GM23338 (cell line): ENCODE results near the gene SNX32. TPM values are rescaled to one million over a fixed set of nuclear protein-coding genes. Genes with fewer than 3 reads are reported as not detected.

Source experiments
- ATAC-seq: fragments of 200-7000 bp; cut with Tn5 transposase; 3 replicates; pipeline ENCODE4 v1.9.1; 2020
- DNase-seq: peaks from one replicate; pipeline ENCODE4 v3.0.0-alpha.2; 2015; ENCODE audit warnings: low spot score
- H2AFZ ChIP-seq: fragments of 200-600 bp; sonication (generic); 2 replicates; pipeline ENCODE4 v1.8.0; 2016; ENCODE audit warnings: antibody characterized with exemption, mild to moderate bottlenecking, moderate library complexity
- H3F3A ChIP-seq: fragments of 200-600 bp; sonication (generic); replicated peaks from 2 replicates; pipeline ENCODE4 v1.8.0; 2017; ENCODE audit warnings: antibody characterized with exemption, mixed run types, low read depth
- H3K27ac ChIP-seq: fragments of 200-600 bp; sonication (generic); 2 replicates; pipeline ENCODE4 v1.6.1; 2016; ENCODE audit warnings: low read depth
- H3K27me3 ChIP-seq: fragments of 200-600 bp; sonication (generic); 2 replicates; pipeline ENCODE4 v1.8.0; 2016; ENCODE audit warnings: mild to moderate bottlenecking, mixed run types, moderate library complexity; ENCODE audit not compliant: insufficient read depth
- H3K36me3 ChIP-seq: fragments of 200-600 bp; sonication (generic); 2 replicates; pipeline ENCODE4 v1.8.0; 2016; ENCODE audit warnings: mild to moderate bottlenecking; ENCODE audit not compliant: insufficient read depth
- H3K4me1 ChIP-seq: fragments of 200-600 bp; sonication (generic); 2 replicates; pipeline ENCODE4 v1.8.0; 2016; ENCODE audit warnings: mild to moderate bottlenecking, moderate library complexity; ENCODE audit not compliant: insufficient read depth
- H3K4me2 ChIP-seq: fragments of 200-600 bp; sonication (generic); 2 replicates; pipeline ENCODE4 v1.7.1; 2017; ENCODE audit warnings: mixed run types
- H3K4me3 ChIP-seq: fragments of 200-600 bp; sonication (generic); 2 replicates; pipeline ENCODE4 v1.6.1; 2016; ENCODE audit warnings: mixed run types
- H3K79me2 ChIP-seq: fragments of 200-600 bp; sonication (generic); replicated peaks from 2 replicates; pipeline ENCODE4 v1.8.0; 2017; ENCODE audit warnings: mild to moderate bottlenecking; ENCODE audit not compliant: insufficient read depth
- H3K9me2 ChIP-seq: fragments of 200-600 bp; sonication (generic); 2 replicates; pipeline ENCODE4 v1.8.0; 2017; ENCODE audit not compliant: insufficient read depth
- H4K20me1 ChIP-seq: fragments of 200-600 bp; sonication (generic); replicated peaks from 2 replicates; pipeline ENCODE4 v1.8.0; 2017; ENCODE audit warnings: mild to moderate bottlenecking; ENCODE audit not compliant: insufficient read depth
- H3K27ac Mint-ChIP-seq: 2 replicates; pipeline ENCODE4 v1.8.0; 2020; ENCODE audit warnings: inconsistent platforms, mild to moderate bottlenecking, moderate library complexity, mixed read lengths
- H3K27me3 Mint-ChIP-seq: 3 replicates; pipeline ENCODE4 v1.8.0; 2022; ENCODE audit warnings: low read depth, mild to moderate bottlenecking, moderate library complexity, mixed read lengths, inconsistent platforms; ENCODE audit not compliant: insufficient read depth, poor library complexity
- H3K36me3 Mint-ChIP-seq: 3 replicates; pipeline ENCODE4 v1.8.0; 2021; ENCODE audit warnings: low read depth, mild to moderate bottlenecking, inconsistent platforms, moderate library complexity, mixed read lengths
- H3K4me1 Mint-ChIP-seq: 3 replicates; pipeline ENCODE4 v1.8.0; 2020; ENCODE audit warnings: mild to moderate bottlenecking, inconsistent platforms, mixed read lengths
- H3K4me3 Mint-ChIP-seq: 3 replicates; pipeline ENCODE4 v1.8.0; 2021; ENCODE audit warnings: moderate library complexity, mild to moderate bottlenecking, inconsistent platforms, mixed read lengths
- H3K9me3 Mint-ChIP-seq: 3 replicates; pipeline ENCODE4 v1.8.0; 2020; ENCODE audit warnings: moderate library complexity, mild to moderate bottlenecking, inconsistent platforms, mixed read lengths
- CTCF ChIP-seq, 2 experiments: fragments of 200-600 bp in 1 of 2; sonication (generic) in 1 of 2; conservative IDR thresholded peaks; 2 replicates each; pipeline versions ENCODE4 v1.5.1 to v1.6.1; 2016 to 2017; ENCODE audit warnings: antibody characterized with exemption in 2 of 2, low read depth in 2 of 2, mild to moderate bottlenecking in 2 of 2, moderate library complexity in 1 of 2
- EZH2 ChIP-seq: fragments of 200-600 bp; sonication (generic); IDR thresholded peaks from one replicate; pipeline ENCODE4 v1.8.0; 2017; ENCODE audit warnings: antibody characterized with exemption, mild to moderate bottlenecking, low read depth; ENCODE audit not compliant: unreplicated experiment
- EZH2phosphoT487 ChIP-seq: fragments of 200-600 bp; sonication (generic); IDR thresholded peaks from one replicate; pipeline ENCODE4 v1.8.1; 2018; ENCODE audit warnings: antibody characterized with exemption; ENCODE audit not compliant: unreplicated experiment
- POLR2AphosphoS5 ChIP-seq: IDR thresholded peaks from 2 replicates; pipeline ENCODE4 v1.6.1; 2016; ENCODE audit warnings: antibody characterized with exemption, low read depth
- REST ChIP-seq: IDR thresholded peaks from one replicate; pipeline ENCODE4 v1.6.1; 2018; ENCODE audit warnings: antibody characterized with exemption; ENCODE audit not compliant: unreplicated experiment
- STAT1 ChIP-seq: IDR thresholded peaks from one replicate; pipeline ENCODE4 v1.6.1; 2016; ENCODE audit warnings: antibody characterized with exemption; ENCODE audit not compliant: unreplicated experiment
- polyA plus RNA-seq: library from polyadenylated mRNA; unstranded; fragments of >200 nt; fragmentation: Nextera tagmentation; extraction: Ambion mirVana; gene quantifications from 2 replicates; pipeline ENCODE4 v1.2.1, GENCODE V29; 2016
- total RNA-seq: library from RNA; depleted of rRNA; stranded (reverse); fragments of >200 nt; shearing (Covaris generic); gene quantifications from 2 replicates; pipeline ENCODE4 v1.2.3, GENCODE V29; 2014

The SNX32 gene
- total and polyA plus RNA-seq, 2 experiments from 2014 or later, result 0.49 to 1.2 TPM

DNA sequence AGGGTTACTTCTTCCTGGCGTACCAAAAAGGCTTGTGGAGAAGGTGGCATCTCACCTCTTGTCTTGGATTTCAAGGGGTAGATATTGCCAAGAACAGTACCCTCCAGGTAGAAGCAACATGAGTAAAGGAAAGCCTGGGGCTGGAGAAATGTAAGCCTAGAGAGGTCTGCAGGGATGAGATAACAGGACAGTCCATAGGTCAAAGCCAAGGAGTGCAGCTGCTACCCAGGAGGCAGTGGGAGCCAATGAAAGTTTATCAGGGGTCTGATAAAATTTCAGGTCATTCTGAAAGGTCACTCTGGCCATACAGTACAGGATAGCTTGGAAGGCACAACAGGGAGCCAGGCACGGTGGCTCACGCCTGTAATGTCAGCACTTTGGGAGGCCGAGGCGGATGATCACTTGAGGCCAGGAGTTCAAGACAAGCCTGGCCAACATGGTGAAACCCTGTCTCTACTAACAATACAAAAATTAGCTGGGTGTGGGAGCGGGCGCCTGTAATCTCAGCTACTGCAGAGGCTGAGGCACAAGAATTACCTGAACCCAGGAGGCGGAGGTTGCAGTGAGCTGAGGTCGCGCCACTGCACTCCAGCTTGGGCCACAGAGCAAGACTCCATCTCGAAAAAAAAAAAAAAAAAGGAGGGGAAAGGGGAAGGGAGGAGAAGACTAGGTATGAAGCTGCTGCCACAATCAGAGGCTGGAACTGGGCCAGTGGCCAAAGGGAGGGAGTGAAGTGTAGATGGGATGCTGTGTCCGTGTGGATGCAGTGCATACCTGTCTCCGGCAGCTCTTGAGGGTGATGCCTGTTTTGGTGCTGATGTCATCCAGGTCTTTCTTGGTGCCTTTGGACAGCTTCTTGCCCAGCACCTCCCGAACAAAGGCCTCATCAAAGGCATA lies 53.3 kb downstream of the SNX32 start:
- Histone ChIP-seq H3K27ac (peak overlapping the region; percentile 78; the same call in 1 of the 2 replicates), H2AFZ (peak overlapping the region; percentile 95; the same call in 1 of the 2 replicates), H3K36me3 (peaks cover 14% of the 10 kb centered on the region; the same call in 1 of the 2 replicates), H3K27me3 (peaks cover 23% of the 10 kb centered on the region), H3K4me3 (peak overlapping the region; percentile 93), H3K4me1 (peaks cover 24% of the 10 kb centered on the region), H4K20me1 (peaks cover 22% of the 10 kb centered on the region), H3K4me2 (peak overlapping the region; percentile 89), H3K9me2 (no peaks in the 10 kb centered on the region), H3F3A (peaks cover 39% of the 10 kb centered on the region), H3K79me2 (peaks cover 12% of the 10 kb centered on the region)
- ATAC-seq (no peak), DNase-seq (no peak)
- Mint-ChIP-seq H3K4me1 (peaks cover 31% of the 10 kb centered on the region), H3K27ac (peak overlapping the region; percentile 99), H3K9me3 (peaks cover 2% of the 10 kb centered on the region; the same call in 1 of the 3 replicates), H3K36me3 (peaks cover 45% of the 10 kb centered on the region), H3K27me3 (peaks cover 32% of the 10 kb centered on the region), H3K4me3 (peak overlapping the region; percentile 98)
- no peak for TF ChIP-seq REST
- TF ChIP-seq EZH2, result no peak
- TF ChIP-seq POLR2AphosphoS5, result no peak

- peaks cover 25% of the 10 kb centered on the region for H3K27me3 ChIP-seq
- peak overlapping the region; percentile 99 for H3K27ac Mint-ChIP-seq
- peak overlapping the region; percentile 89 for H3K4me2 ChIP-seq
- peak overlapping the region; percentile 95 for H2AFZ ChIP-seq
- H3K9me3 Mint-ChIP-seq, result peaks cover 2% of the 10 kb centered on the region; the same call in 1 of the 3 replicates
- peaks cover 38% of the 10 kb centered on the region for H3K4me1 Mint-ChIP-seq
- peak overlapping the region; percentile 93 for H3K4me3 ChIP-seq
- H3K27ac ChIP-seq, result peak overlapping the region; percentile 78; the same call in 1 of the 2 replicates
- DNase-seq (no peak), ATAC-seq (no peak)
- H4K20me1 ChIP-seq, result peaks cover 25% of the 10 kb centered on the region
- H3K9me2 ChIP-seq, result no peaks in the 10 kb centered on the region
- peak overlapping the region; percentile 98 for H3K4me3 Mint-ChIP-seq
- H3K27me3 Mint-ChIP-seq, result peaks cover 39% of the 10 kb centered on the region
- peaks cover 39% of the 10 kb centered on the region for H3F3A ChIP-seq
- H3K79me2 ChIP-seq, result peaks cover 13% of the 10 kb centered on the region
- peaks cover 29% of the 10 kb centered on the region for H3K4me1 ChIP-seq
- peaks cover 14% of the 10 kb centered on the region; the same call in 1 of the 2 replicates for H3K36me3 ChIP-seq
- no peak for TF ChIP-seq CTCF (conservative IDR thresholded peaks at IDR 0.05; ENCODE audit: low read depth in 2 of 2)
- TF ChIP-seq EZH2phosphoT487, result no peak
- no peak for TF ChIP-seq STAT1
- H3K36me3 Mint-ChIP-seq, result peaks cover 43% of the 10 kb centered on the region
These were observed 54.0 kb downstream of the SNX32 start for GRCh38 chr11:65887723-65888162.
